ENCODE results near the gene ANKRD65. TPM values are rescaled to one million over a fixed set of nuclear protein-coding genes. Genes with fewer than 3 reads are reported as not detected.
"Not testable (repeated sequence)": the region's sequence is repeated elsewhere in the genome, so short reads cannot be mapped to it uniquely, and the experiment has no call there.

The ANKRD65 gene
- not detected for total RNA-seq

DNA sequence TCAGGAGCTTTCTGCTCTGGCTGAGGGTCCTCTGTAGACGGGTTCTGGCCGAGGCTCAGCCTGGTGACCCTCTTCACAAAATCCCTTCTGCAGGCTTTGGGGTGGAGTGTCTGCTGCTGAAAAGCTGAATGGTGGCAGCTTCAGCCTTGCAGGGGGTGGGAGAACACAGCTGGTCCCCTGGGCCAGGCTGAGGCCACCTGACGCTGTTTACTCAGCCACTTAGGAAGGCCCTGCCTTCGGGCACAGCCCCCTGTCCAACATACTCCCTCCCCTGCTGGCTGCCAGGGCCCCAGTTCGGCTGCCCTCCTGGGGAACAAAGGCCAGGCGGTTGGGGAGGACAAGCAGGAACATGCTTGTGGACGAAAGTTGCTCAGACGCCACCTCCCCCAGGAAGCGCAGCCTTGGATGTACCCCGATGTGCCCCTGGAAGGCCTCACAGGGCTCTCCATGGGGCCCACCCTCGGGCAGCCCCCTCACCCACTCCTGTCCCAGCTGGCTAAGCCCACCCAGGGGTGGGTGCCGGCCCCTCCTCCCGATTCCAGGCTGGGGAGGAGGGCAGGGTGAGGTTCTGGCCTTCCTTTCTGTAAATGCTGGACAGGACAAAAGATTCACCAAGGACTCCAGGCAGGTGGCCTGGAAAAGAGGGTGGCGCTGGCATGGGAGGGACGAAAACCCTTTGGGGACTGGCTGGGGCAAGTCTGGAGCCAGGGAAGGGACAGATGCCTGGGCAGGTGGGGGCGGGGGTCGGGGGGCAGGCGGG, at the start of gene ANKRD65:
Gene ANKRD65, minus strand, starts transcription at position 130 of the 760 bp plus-strand sequence. CDS start 271 bp downstream, outside the sequence.
- Mint-ChIP-seq H3K4me3 (no peak within 1 kb of the TSS), H3K36me3 (no peaks in the 10 kb centered on the region)
- no peak for ATAC-seq (ENCODE audit: low read depth)

GRCh38 chr1:1468196-1468985, 47.3 kb upstream of the ANKRD65 start:
- POLR2A ChIA-PET; H3K9me3 Mint-ChIP-seq; H3K27ac Mint-ChIP-seq; H3K4me3 Mint-ChIP-seq; DNase-seq; ATAC-seq (ENCODE audit: low read depth); H3K36me3 Mint-ChIP-seq; H3K27me3 Mint-ChIP-seq: not testable (repeated sequence)
- peaks cover 13% of the 10 kb centered on the region for H3K4me1 Mint-ChIP-seq

More for the DNA sequence above, at the start of gene ANKRD65:
- no peak for DNase-seq
- Mint-ChIP-seq H3K27ac (no peak within 1 kb of the TSS), H3K27me3 (peaks cover 19% of the 10 kb centered on the region), H3K4me1 (peaks cover 17% of the 10 kb centered on the region), H3K9me3 (no peaks in the 10 kb centered on the region)
- POLR2A ChIA-PET: interaction anchor here (0.6 to 0.9 kb wide), 2 partner anchors 14 to 46 kb away, joined by 3 to 5 read pairs; partner anchors contain the start of genes AURKAIP1 and MRPL20

DNA sequence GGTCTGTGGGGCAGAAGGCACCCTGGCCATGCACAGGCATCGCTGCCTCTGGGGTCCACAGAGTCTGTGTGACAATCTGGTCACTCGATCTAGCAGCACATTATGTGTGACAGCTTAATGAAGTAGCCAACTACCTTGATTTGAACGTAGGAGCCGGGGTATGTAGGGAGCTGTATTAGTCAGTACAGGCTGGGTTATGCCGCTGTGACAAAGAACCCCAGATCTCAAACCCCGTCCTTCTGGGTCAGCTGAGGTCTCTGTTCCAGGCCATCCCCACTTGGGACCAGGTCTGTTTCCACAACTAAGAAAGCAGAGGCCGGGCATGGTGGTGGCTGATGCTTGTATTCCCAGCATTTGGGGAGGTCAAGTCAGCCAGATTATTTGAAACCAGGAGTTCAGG, 42.2 kb upstream of the ANKRD65 start:
- Mint-ChIP-seq H3K4me3 (no peak overlapping the region), H3K27ac (no peak overlapping the region), H3K27me3 (peaks cover 2% of the 10 kb centered on the region), H3K4me1 (no peaks in the 10 kb centered on the region), H3K9me3 (no peaks in the 10 kb centered on the region), H3K36me3 (peaks cover 3% of the 10 kb centered on the region)
- ATAC-seq (ENCODE audit: low read depth) (no peak), DNase-seq (no peak)
- POLR2A ChIA-PET: interaction anchor here (1.3 kb wide), 1 partner anchor 88 kb away, joined by 5 read pairs; the partner anchor contains the start of gene AURKAIP1

DNA sequence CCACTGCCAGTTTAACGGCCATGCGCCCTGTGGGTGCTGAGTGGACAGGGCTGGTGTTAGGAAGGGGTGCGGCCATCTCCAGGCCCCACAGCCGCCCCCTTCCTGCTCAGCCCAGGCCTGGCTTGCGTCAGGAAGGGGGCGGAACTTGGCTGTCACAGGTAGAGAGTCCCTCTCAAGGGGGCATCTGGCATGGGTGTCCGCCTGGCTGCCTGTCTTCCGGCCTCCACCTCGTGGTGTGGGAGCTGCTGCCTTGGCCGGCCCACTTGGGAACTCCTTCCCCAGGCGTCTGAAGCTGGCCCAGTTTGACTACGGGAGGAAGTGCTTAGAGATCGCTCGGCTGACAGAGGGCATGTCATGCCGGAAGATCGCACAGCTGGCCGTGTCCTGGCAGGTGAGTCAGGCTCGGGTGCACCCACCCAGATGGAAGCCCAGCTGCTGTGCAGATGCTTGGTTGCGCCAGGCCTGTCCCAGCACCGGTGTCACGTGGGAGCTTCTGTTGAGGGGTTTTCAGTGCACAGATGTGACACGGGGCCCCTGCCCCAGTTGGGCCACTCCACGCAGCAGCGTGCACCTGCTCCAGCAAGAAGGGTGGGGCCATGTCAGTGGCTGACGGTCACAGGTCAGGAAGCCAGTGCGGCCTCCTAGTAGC, 41.4 kb upstream of the ANKRD65 start:
- POLR2A ChIA-PET: interaction anchor here (1.3 kb wide), 1 partner anchor 87 kb away, joined by 5 read pairs; the partner anchor contains the start of gene AURKAIP1
- H3K27ac Mint-ChIP-seq: peak overlapping the region; percentile 67
- H3K36me3 Mint-ChIP-seq: peaks cover 3% of the 10 kb centered on the region
- peaks cover 2% of the 10 kb centered on the region for H3K27me3 Mint-ChIP-seq
- DNase-seq (no peak), ATAC-seq (ENCODE audit: low read depth) (peak; percentile 74)
- no peaks in the 10 kb centered on the region for H3K4me1 Mint-ChIP-seq
- H3K4me3 Mint-ChIP-seq: peak overlapping the region; percentile 60
- H3K9me3 Mint-ChIP-seq: no peaks in the 10 kb centered on the region

DNA sequence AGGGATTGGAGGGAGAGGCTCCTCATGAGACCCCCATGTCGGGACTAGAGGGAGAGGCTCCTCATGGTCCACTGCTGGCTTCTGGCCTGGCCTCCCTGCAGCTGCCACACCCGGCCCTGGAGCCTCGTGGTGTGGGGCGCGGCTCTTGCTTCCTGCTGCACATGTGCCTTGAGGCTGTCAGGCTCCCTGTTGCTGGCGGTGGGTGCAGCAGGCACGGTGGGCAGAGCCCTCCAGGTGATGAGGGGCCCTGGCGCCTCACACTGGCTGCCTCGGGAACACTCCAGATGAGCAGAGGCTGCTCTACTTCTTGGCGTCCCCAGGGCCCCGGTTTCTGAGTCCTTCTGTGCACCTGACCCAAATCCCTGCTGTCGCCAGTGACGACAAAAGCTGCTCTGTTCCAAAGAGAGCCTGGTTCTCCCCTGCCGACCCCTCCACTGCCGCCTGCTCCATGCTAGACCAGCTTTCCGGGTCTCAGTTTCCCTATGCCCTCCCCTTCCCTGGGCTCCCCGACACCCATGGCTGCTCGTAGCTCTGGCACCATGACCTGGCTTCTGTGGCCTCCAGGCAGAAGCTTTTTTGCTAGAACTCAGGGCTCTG, 40.7 kb upstream of the ANKRD65 start:
- Mint-ChIP-seq H3K27ac (peak overlapping the region; percentile 67), H3K4me3 (peak overlapping the region; percentile 60), H3K4me1 (no peaks in the 10 kb centered on the region), H3K27me3 (peaks cover 2% of the 10 kb centered on the region), H3K9me3 (no peaks in the 10 kb centered on the region), H3K36me3 (peaks cover 3% of the 10 kb centered on the region)
- ATAC-seq (ENCODE audit: low read depth) (peak; percentile 21), DNase-seq (no peak)
- POLR2A ChIA-PET: interaction anchor here (1.3 kb wide), 1 partner anchor 87 kb away, joined by 5 read pairs; the partner anchor contains the start of gene AURKAIP1

DNA sequence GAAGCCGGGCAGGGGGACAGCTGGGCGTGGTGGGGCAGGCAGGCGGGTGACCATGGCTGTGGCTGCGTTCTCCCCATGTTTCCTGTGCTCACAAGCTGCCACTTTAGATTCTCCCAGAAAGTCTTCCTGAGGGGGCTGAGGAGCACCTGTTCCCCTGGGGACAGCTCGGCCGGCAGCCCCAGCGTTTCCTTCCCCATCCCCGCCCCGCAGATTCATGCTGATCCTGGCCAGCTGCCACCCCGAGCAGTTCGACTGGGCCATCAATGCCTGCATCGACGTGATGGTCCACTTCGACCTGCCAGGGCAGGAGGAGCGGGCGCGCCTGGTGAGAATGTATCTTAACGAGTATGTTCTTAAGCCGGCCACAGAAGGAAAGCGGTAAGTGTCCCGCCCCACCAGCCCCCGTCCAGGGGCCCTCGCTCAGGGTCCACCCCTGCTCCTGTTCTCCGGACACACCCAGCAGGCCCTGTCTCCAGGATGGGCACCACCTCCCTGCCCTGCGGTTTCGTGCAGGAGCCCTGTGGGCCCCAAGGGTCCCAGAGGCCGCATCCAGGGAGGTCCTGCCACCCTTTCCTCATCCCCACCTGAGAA, 39.6 kb upstream of the ANKRD65 start:
- Mint-ChIP-seq H3K27me3 (peaks cover under 1% of the 10 kb centered on the region), H3K9me3 (no peaks in the 10 kb centered on the region), H3K4me3 (no peak overlapping the region), H3K27ac (no peak overlapping the region), H3K36me3 (no peaks in the 10 kb centered on the region), H3K4me1 (no peaks in the 10 kb centered on the region)
- ATAC-seq (ENCODE audit: low read depth): no peak
- no peak for DNase-seq
- POLR2A ChIA-PET: no interaction called here

DNA sequence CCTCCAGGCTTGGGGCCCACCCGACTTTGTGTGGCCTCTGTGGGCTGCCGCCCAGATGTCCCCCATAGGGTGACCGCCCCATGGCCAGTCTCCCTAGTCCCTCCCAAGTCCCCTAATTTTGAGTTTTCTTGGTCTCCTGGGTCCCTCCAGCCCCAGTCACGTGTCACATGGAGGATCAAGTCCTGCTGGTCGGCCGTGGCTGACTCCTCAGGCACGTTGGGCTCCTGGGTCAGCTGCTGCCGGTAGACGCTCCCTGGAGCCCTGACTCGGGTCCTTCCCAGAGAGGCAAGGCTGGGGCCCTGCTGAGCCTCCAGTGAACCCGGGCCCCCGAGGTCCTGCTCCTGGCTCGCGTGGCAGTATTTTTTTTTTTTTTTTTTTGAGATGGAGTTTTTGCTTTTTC, 38.6 kb upstream of the ANKRD65 start:
- H3K9me3 Mint-ChIP-seq; ATAC-seq (ENCODE audit: low read depth); H3K36me3 Mint-ChIP-seq; H3K27me3 Mint-ChIP-seq; DNase-seq; H3K4me1 Mint-ChIP-seq; H3K27ac Mint-ChIP-seq; POLR2A ChIA-PET; H3K4me3 Mint-ChIP-seq: not testable (repeated sequence)

DNA sequence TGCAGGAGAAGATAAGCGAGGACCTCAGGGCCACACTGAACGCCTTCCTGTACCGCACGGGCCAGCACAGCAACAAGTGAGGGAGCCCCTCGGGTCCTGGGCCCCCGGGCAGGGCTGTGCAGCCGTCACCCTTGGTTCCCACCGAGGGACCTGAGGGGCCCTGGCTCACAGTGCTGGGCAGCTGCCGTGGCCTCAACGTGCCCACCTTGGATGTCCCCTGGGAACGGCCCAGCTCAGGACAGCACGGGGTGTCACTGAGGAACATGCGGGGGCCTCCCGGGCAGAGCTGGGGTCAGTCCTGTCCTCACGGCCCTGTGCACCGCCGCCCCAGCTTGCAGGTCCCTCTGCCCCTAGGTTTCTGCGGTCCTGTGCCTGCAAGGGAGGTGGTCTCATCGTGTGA, 38.1 kb upstream of the ANKRD65 start:
- DNase-seq; H3K9me3 Mint-ChIP-seq; H3K4me1 Mint-ChIP-seq; H3K27ac Mint-ChIP-seq; ATAC-seq (ENCODE audit: low read depth); H3K27me3 Mint-ChIP-seq; H3K36me3 Mint-ChIP-seq; POLR2A ChIA-PET; H3K4me3 Mint-ChIP-seq: not testable (repeated sequence)

GRCh38 chr1:1456683-1457255, 35.7 kb upstream of the ANKRD65 start:
- H3K27me3 Mint-ChIP-seq; DNase-seq; H3K36me3 Mint-ChIP-seq; H3K4me3 Mint-ChIP-seq; POLR2A ChIA-PET; H3K9me3 Mint-ChIP-seq; ATAC-seq (ENCODE audit: low read depth); H3K27ac Mint-ChIP-seq; H3K4me1 Mint-ChIP-seq: not testable (repeated sequence)

- H3K27ac Mint-ChIP-seq, H3K4me3 Mint-ChIP-seq, H3K4me1 Mint-ChIP-seq, H3K27me3 Mint-ChIP-seq, DNase-seq, POLR2A ChIA-PET, H3K9me3 Mint-ChIP-seq, H3K36me3 Mint-ChIP-seq: not testable (repeated sequence)
- peak; percentile 31 for ATAC-seq (ENCODE audit: low read depth)
Observed at GRCh38 chr1:1455934-1456333, 34.9 kb upstream of the ANKRD65 start.

GRCh38 chr1:1455366-1455884, 34.3 kb upstream of the ANKRD65 start:
- no peaks in the 10 kb centered on the region for H3K27me3 Mint-ChIP-seq
- no peaks in the 10 kb centered on the region for H3K4me1 Mint-ChIP-seq
- ATAC-seq (ENCODE audit: low read depth) (no peak), DNase-seq (no peak)
- H3K36me3 Mint-ChIP-seq: no peaks in the 10 kb centered on the region
- no peak overlapping the region for H3K4me3 Mint-ChIP-seq
- no peaks in the 10 kb centered on the region for H3K9me3 Mint-ChIP-seq
- H3K27ac Mint-ChIP-seq: no peak overlapping the region
- POLR2A ChIA-PET: no interaction called here

DNA sequence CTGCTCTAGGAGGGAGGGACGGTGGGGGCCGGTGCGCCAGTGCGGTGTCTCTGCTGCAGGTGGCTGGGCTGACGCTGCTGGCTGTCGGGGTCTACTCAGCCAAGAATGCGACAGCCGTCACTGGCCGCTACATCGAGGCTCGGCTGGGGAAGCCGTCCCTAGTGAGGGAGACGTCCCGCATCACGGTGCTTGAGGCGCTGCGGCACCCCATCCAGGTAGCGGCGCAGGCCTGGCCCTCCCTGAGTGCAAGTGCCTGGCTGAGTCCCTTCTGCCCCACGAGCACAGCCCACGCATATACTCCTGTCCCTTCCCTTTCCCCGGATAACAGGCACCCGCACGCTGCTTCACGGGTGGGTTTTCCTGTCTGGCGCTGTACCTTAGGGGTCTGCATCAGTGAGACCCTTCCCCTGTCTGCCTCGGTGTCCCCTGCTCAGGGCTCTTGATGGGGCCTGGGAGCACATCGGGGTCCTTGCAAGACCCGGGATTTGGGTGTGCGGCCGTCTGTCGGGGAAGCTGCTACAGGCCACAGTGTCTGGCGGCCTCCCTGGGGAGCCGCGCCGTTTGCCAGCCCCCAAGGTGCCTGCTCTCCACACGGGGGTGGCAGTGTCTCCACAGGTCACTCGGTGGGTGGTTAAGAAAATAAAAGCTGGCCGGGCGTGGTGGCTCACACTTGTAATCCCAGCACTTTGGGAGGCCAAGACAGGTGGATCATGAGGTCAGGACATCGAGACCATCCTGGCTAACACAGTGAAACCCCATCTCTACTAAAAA, 33.4 kb upstream of the ANKRD65 start:
- ATAC-seq (ENCODE audit: low read depth); DNase-seq; H3K27ac Mint-ChIP-seq; H3K4me1 Mint-ChIP-seq; POLR2A ChIA-PET; H3K4me3 Mint-ChIP-seq; H3K36me3 Mint-ChIP-seq; H3K27me3 Mint-ChIP-seq; H3K9me3 Mint-ChIP-seq: not testable (repeated sequence)
